GM19193 (cell line): ENCODE measurements around the gene H2BW1.
"Not testable (repeated sequence)": the region's sequence is repeated elsewhere in the genome, so short reads cannot be mapped to it uniquely, and the experiment has no call there.

Experiments
- POLR2A ChIP-seq: IDR thresholded peaks from 4 replicates; pipeline ENCODE4 v1.6.1; 2011; ENCODE audit not compliant: insufficient read depth, insufficient read length; ENCODE audit errors: extremely low read depth

H2BW1 gene, protein sequence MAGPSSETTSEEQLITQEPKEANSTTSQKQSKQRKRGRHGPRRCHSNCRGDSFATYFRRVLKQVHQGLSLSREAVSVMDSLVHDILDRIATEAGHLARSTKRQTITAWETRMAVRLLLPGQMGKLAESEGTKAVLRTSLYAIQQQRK

GRCh38 chrX:104013606-104014005 lies at the start of gene H2BW1:
TSS of gene H2BW1 (minus strand) at chrX:104013708. CDS start at chrX:104013576, 132 bp downstream.
- no peak for TF ChIP-seq POLR2A

DNA sequence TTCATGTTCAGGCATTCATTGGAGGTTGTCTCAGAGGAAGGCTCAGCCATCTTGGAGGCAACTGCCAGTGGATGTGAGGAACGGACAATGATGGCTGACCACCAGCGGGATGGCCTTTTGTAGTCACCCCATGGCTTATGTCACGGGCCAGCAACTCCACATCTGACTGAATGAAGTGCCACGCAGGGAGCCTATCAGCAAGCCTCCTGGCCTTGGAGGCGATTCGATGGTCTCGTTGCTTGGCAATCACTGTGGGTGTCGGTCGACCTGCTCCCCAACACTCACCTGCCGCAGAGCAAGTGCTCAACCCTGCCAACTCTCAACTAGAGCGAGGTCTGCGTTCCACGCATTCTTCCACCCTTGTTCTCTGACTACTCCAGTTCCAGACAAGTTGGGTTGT lies 33.7 kb upstream of the H2BW1 start:
- no peak for TF ChIP-seq POLR2A

- TF ChIP-seq POLR2A, result no peak
Observed at GRCh38 chrX:104045642-104046041, 32.1 kb upstream of the H2BW1 start.

GRCh38 chrX:104041003-104041402 lies 27.5 kb upstream of the H2BW1 start:
- no peak for TF ChIP-seq POLR2A

DNA sequence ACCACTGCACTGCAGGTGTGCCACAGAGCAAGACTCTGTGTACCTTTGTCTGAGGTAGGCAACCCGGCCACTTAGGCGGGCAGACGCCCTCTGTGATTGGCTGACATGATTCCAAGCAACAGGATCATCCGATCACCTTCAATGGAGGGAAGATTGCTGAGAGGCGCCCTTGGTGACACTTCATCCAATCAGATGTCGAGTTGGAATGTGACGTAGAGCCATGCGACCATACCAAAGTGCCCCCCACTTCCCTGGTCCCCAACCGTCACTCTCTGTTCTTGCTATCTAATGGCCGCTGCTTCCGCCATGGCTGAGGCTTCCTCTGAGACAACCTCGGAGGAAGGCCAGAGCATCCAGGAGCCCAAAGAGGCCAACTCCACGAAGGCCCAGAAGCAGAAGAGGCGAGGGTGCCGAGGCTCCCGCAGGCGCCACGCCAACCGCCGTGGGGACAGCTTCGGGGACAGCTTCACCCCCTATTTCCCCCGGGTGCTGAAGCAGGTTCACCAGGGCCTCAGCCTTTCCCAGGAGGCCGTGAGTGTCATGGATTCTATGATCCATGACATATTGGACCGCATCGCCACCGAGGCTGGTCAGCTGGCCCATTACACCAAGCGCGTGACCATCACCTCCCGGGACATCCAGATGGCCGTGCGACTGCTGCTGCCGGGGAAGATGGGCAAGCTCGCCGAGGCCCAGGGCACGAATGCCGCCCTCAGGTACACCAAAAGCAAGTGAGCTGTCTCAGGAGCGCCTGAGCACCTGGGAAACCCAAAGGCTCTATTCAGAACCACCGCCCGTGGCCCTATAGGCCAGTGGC lies 26.4 kb upstream of the H2BW1 start, which contains the start of gene H2BW2:
Gene H2BW2 (plus strand): TSS at position 268 of the 817 bp plus-strand sequence. CDS start 39 bp downstream, at position 307.
- TF ChIP-seq POLR2A, result no peak

DNA sequence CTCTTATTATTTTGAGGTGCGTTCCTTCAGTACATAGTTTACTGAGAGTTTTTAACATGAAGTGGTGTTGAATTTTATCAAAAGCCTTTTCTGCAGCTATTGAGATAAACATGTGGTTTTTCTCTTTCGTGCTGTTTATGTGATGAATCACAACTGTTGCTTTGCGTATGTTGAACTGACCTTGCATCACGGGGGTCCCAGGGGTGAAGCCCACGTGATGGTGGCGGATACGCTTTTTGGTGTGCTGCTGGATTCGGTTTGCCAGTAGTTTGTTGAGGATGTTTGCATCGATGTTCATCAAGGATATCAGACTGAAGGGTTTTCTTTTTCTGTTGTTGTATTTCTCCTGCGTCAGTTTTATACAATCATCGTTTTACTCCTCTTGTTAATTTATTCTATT lies 4.6 kb upstream of the H2BW1 start:
- TF ChIP-seq POLR2A, result no peak

GRCh38 chrX:104013158-104013557 lies 350 bp downstream of the H2BW1 start:
- TF ChIP-seq POLR2A, result no peak

- TF ChIP-seq POLR2A, result no peak
Observed at GRCh38 chrX:104008831-104009230, 4.7 kb downstream of the H2BW1 start.

DNA sequence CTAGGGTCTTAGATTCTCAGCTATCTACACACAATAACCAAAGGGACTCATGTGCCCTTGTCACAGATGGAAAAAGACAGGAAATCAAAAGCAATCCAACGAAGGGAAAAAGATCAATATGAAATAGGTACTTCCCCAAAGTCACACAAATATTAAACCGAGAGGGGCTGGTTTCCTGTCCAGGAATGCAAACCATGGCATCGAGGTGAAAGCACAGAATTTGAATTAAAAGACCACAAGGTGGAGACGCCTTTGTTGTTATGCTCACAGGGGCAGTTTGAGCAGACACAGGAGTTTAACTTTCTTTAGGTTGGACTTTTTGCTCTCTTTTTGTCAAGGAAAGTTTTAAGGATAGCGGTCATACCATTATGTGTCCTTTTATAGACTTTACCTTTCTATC lies 14.3 kb downstream of the H2BW1 start:
- no peak for TF ChIP-seq POLR2A

DNA sequence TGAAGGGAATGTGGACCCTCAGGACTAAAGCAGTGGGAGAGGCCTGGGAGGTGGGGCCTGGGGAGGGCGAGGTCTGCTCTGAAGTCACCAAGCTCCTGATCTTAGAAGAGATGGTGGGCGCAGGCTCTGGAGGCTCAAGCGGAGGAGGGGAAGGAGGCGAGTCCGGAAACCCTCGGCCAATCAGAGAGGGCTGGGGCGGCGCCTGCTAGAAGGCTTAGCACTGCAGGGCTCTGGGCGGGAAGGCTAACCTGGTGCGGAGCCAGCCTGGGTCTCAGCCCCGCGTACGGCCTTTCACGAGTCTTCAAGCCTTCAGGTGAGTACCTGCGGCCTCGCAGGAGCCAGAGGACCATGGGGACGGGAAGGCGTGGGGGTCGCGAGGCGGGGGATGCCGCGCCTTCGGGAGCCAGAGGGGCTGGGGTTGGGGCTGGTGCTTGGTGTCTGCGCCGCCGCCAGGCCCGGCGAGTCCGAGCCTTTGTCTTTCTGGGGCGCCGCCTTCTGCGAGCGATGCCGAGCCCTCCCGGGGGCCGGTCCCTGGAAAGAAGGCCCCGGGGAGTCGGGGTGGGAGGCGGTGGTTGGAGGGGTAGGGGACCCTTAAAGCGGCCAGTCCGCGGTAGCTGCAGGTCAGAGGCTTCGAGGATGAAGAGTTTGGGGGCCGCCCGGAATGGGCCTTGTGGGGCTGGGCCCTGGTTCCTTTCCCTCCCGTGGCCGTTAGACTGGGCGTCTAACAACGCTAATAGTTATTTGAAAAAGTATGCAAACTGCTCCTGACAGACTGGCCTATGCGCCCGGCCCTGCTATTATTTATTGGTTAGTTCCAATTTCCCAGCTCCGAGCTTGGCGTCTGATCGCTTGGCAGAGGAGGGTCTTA lies 50.9 kb downstream of the H2BW1 start, which contains the start of gene TMSB15B:
Gene TMSB15B (plus strand): TSS at position 217 of the 868 bp plus-strand sequence.
- not testable (repeated sequence) for TF ChIP-seq POLR2A
